CD4-positive, alpha-beta T cell (primary cell): ENCODE measurements around the gene NFIC. TPM values are rescaled to one million over a fixed set of nuclear protein-coding genes. Genes with fewer than 3 reads are reported as not detected.

ENCODE experiments used
- ATAC-seq: fragments of 200-7000 bp; cut with Tn5 transposase; one replicate; pipeline ENCODE4 v1.10.0; 2022; ENCODE audit warnings: mild to moderate bottlenecking; ENCODE audit not compliant: poor library complexity
- CTCF ChIA-PET: fragments of 350-600 bp; sonication (Branson Sonifier 250); formaldehyde crosslinking; loops from one replicate; lab custom pipeline; 2021; ENCODE audit warnings: antibody characterized with exemption, inconsistent platforms; lab: Charles Lee
- POLR2A ChIA-PET: fragments of 350-600 bp; sonication (Branson Sonifier 250); formaldehyde crosslinking; loops from one replicate; lab custom pipeline; 2021; ENCODE audit warnings: antibody characterized with exemption, inconsistent platforms; lab: Charles Lee
- DNase-seq, 14 experiments: peaks; one replicate each; pipeline ENCODE4 v3.0.0-alpha.2; 2013 to 2020; ENCODE audit warnings: mixed read lengths in 2 of 14
- H3K27ac ChIP-seq, 2 donors: one replicate each; pipeline versions ENCODE4 v1.5.1 to v1.7.0; 2013; ENCODE audit warnings: low read length in 2 of 2, low read depth in 1 of 2, mild to moderate bottlenecking in 1 of 2
- H3K27me3 ChIP-seq, 2 experiments: 1 replicate in 1 of 2; 2 replicates in 1 of 2; pipeline versions ENCODE4 v1.6.1 to v1.7.0; 2013; ENCODE audit warnings: low read length in 2 of 2, control low read depth in 1 of 2, mild to moderate bottlenecking in 1 of 2, moderate library complexity in 1 of 2; ENCODE audit not compliant: insufficient read depth in 2 of 2, control insufficient read depth in 1 of 2
- H3K36me3 ChIP-seq: one replicate; pipeline ENCODE4 v1.6.1; 2013; ENCODE audit warnings: low read length, control low read depth; ENCODE audit not compliant: insufficient read depth
- H3K4me1 ChIP-seq: one replicate; pipeline ENCODE4 v1.6.1; 2013; ENCODE audit warnings: low read length, control low read depth; ENCODE audit not compliant: insufficient read depth
- H3K4me3 ChIP-seq: one replicate; pipeline ENCODE4 v1.5.1; 2013; ENCODE audit warnings: mild to moderate bottlenecking, low read length, moderate library complexity
- H3K9me3 ChIP-seq, 2 experiments: 1 replicate in 1 of 2; 2 replicates in 1 of 2; pipeline versions ENCODE4 v1.6.1 to v1.7.0; 2013; ENCODE audit warnings: low read length in 2 of 2, mild to moderate bottlenecking in 2 of 2, control low read depth in 1 of 2, moderate library complexity in 1 of 2; ENCODE audit not compliant: control insufficient read depth in 1 of 2, insufficient read depth in 1 of 2
- H3K27ac Mint-ChIP-seq: one replicate; pipeline ENCODE4 v1.8.0; 2020; ENCODE audit warnings: mixed read lengths
- H3K27me3 Mint-ChIP-seq: one replicate; pipeline ENCODE4 v1.8.0; 2021; ENCODE audit warnings: mixed read lengths
- H3K36me3 Mint-ChIP-seq: one replicate; pipeline ENCODE4 v1.8.0; 2021; ENCODE audit warnings: low read depth, mixed read lengths
- H3K4me1 Mint-ChIP-seq: one replicate; pipeline ENCODE4 v1.8.0; 2021; ENCODE audit warnings: low read depth, mixed read lengths
- H3K4me3 Mint-ChIP-seq: one replicate; pipeline ENCODE4 v1.8.0; 2020; ENCODE audit warnings: mild to moderate bottlenecking, mixed read lengths
- H3K9me3 Mint-ChIP-seq: one replicate; pipeline ENCODE4 v1.8.0; 2020; ENCODE audit warnings: mixed read lengths
- intact Hi-C, 2 experiments: fragments of 100-400 bp; cut with DNase I in 1 of 2; cut with micrococcal nuclease in 1 of 2; formaldehyde crosslinking; loops; one replicate each; pipeline versions ENCODE4 v1.15.1 to v1.9.0; 2023 to 2025; cut with DNase I, micrococcal nuclease
- total RNA-seq, 174 experiments: library from RNA in 2 of 174; stranded (reverse) in 2 of 174; gene quantifications; one replicate each; pipeline ENCODE4 v1.2.3 and lab custom pipeline; 2021 to 2026
- TF ChIP-seq, protein P1 (sequence below): fragments of 200-600 bp; IDR thresholded peaks from one replicate; pipeline ENCODE4 v1.8.0; 2022; ENCODE audit warnings: antibody characterized with exemption, mild to moderate bottlenecking

The NFIC gene
- total RNA-seq, 2 experiments from 2014 or later = 22.1 to 22.2 TPM

DNA sequence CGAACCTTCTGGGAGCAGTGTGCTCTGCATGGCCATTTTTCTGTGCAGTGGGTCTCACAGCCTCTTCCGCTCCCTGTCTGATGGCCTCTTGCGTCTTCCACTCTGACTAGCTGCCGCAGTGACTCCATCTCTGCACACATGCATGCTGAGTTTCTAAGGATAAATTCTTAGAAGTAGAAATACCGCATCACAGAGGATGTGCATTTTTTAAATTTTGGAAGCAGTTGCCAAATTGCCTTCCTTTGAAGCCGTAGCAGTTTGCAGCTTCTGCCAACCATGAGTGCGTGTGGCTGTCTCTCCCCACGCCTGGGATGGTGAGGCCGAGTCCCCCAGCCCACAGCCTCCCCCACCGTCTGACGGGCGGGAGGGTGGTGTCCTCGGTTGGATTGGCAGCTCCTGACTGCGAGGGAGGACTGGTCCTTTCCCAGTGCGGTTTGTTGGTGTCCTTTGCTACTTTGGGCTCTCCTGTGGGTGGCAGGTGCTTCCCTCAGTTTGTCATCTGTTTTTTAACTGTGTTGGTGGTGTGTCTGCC lies 149.6 kb downstream of the NFIC start:
- no peak for ATAC-seq
- Mint-ChIP-seq H3K4me3 (peak overlapping the region; percentile 3), H3K36me3 (peaks cover 14% of the 10 kb centered on the region), H3K4me1 (peaks cover 45% of the 10 kb centered on the region), H3K27ac (peak overlapping the region; percentile 84), H3K9me3 (no peaks in the 10 kb centered on the region), H3K27me3 (no peaks in the 10 kb centered on the region)
- H3K4me1 ChIP-seq = peaks cover 57% of the 10 kb centered on the region
- DNase-seq = no peak
- intact Hi-C loops = no loop called here
- H3K4me3 ChIP-seq = no peak overlapping the region
- H3K36me3 ChIP-seq = peaks cover 29% of the 10 kb centered on the region
- TF ChIP-seq, protein P1, sequence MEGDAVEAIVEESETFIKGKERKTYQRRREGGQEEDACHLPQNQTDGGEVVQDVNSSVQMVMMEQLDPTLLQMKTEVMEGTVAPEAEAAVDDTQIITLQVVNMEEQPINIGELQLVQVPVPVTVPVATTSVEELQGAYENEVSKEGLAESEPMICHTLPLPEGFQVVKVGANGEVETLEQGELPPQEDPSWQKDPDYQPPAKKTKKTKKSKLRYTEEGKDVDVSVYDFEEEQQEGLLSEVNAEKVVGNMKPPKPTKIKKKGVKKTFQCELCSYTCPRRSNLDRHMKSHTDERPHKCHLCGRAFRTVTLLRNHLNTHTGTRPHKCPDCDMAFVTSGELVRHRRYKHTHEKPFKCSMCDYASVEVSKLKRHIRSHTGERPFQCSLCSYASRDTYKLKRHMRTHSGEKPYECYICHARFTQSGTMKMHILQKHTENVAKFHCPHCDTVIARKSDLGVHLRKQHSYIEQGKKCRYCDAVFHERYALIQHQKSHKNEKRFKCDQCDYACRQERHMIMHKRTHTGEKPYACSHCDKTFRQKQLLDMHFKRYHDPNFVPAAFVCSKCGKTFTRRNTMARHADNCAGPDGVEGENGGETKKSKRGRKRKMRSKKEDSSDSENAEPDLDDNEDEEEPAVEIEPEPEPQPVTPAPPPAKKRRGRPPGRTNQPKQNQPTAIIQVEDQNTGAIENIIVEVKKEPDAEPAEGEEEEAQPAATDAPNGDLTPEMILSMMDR = no peak
- no peaks in the 10 kb centered on the region for H3K27me3 ChIP-seq
- no peaks in the 10 kb centered on the region for H3K9me3 ChIP-seq
- no peak overlapping the region for H3K27ac ChIP-seq
- ChIA-PET CTCF (no interaction called here), POLR2A (interaction anchor here (1.0 kb wide), 1 partner anchor 10 kb away, joined by 3 read pairs; the partner anchor contains the start of gene FZR1)

DNA sequence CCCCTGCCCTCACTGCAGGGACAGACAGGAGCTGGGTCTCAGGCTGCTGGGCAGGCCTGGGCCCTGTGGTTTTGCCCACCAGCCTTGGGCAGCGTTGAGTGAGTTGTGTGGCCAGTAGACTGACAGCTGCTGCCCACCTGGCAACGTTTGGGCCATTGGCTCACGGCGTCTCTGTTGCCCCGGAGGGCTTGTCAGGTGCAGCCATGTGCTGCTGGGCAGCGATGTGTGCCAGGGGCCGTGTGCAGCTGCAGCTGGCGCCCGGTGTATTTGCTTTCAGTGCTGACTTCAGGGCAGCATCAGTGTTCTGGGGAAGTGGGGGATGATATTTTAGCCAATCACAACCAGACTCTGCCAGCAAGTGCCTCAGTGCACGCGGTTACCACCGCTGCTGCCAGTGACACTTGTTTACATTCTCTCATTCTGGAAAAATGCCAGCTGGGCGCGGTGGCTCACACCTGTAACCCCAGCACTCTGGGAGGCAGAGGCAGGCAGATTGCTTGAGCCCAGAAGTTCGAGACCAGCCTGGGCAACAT lies 150.4 kb downstream of the NFIC start:
- Histone ChIP-seq H3K4me1 (peaks cover 50% of the 10 kb centered on the region), H3K27ac (no peak overlapping the region), H3K27me3 (no peaks in the 10 kb centered on the region), H3K9me3 (no peaks in the 10 kb centered on the region), H3K4me3 (no peak overlapping the region), H3K36me3 (peaks cover 24% of the 10 kb centered on the region)
- peak in 13 of 14 experiments; percentile 27 to 75 (median 49) for DNase-seq
- TF ChIP-seq, protein P1 = no peak
- peak overlapping the region; percentile 23 for H3K4me3 Mint-ChIP-seq
- CTCF ChIA-PET = no interaction called here
- intact Hi-C loops = no loop called here
- no peaks in the 10 kb centered on the region for H3K27me3 Mint-ChIP-seq
- H3K27ac Mint-ChIP-seq = peak overlapping the region; percentile 84
- ATAC-seq = peak; percentile 90
- peaks cover 48% of the 10 kb centered on the region for H3K4me1 Mint-ChIP-seq
- peaks cover 18% of the 10 kb centered on the region for H3K36me3 Mint-ChIP-seq
- POLR2A ChIA-PET = interaction anchor here (1.0 kb wide), 1 partner anchor 10 kb away, joined by 3 read pairs; the partner anchor contains the start of gene FZR1
- no peaks in the 10 kb centered on the region for H3K9me3 Mint-ChIP-seq

DNA sequence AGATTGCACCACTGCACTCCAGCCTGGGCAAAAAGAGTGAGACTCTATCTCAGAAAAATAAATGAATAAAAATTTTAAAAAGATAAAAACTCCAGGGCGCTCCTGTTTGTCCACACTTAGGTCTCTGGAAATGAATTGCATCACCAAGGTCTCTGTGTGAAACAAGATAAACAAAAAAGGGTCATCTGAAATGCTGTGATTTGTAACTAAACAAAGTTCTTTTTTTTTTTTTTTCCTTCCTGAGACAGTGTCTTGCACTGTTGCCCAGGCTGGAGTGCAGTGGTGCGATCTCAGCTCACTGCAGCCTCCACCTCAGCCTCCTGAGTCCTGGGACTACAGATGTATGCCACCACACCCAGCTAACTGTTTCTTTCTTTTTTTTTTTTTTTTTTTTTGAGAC lies 151.3 kb downstream of the NFIC start:
- TF ChIP-seq, protein P1 = no peak
- Histone ChIP-seq H3K4me1 (peaks cover 42% of the 10 kb centered on the region), H3K4me3 (no peak overlapping the region), H3K9me3 (no peaks in the 10 kb centered on the region), H3K27ac (no peak overlapping the region), H3K27me3 (no peaks in the 10 kb centered on the region), H3K36me3 (peaks cover 30% of the 10 kb centered on the region)
- no peak for ATAC-seq
- ChIA-PET CTCF (interaction anchor here (0.6 kb wide), 1 partner anchor 13 kb away, joined by 3 read pairs; no protein-coding TSS in a partner anchor), POLR2A (no interaction called here)
- Mint-ChIP-seq H3K27me3 (no peaks in the 10 kb centered on the region), H3K36me3 (peaks cover 10% of the 10 kb centered on the region), H3K27ac (peak overlapping the region; percentile 30), H3K9me3 (no peaks in the 10 kb centered on the region), H3K4me1 (peaks cover 48% of the 10 kb centered on the region), H3K4me3 (no peak overlapping the region)
- DNase-seq = no peak
- intact Hi-C loops = no loop called here
